BLaER1 (cell line): ENCODE data around the gene WIPF1.
A peak's percentile ranks its signal among the peaks of the same experiment; 100 is the strongest.

ENCODE experiments used
- H3K27ac ChIP-seq: shearing (Covaris generic); formaldehyde crosslinking; 2 replicates; pipeline ENCODE4 v1.8.1; 2022
- H3K27me3 ChIP-seq: shearing (Covaris generic); formaldehyde crosslinking; 2 replicates; pipeline ENCODE4 v1.8.1; 2022
- H3K36me3 ChIP-seq: shearing (Covaris generic); formaldehyde crosslinking; 2 replicates; pipeline ENCODE4 v1.8.1; 2022
- H3K4me1 ChIP-seq: shearing (Covaris generic); formaldehyde crosslinking; 2 replicates; pipeline ENCODE4 v1.8.1; 2022
- H3K4me2 ChIP-seq: shearing (Covaris generic); formaldehyde crosslinking; 2 replicates; pipeline ENCODE4 v1.8.1; 2022
- H3K4me3 ChIP-seq: shearing (Covaris generic); formaldehyde crosslinking; 2 replicates; pipeline ENCODE4 v1.8.1; 2022
- H3K9ac ChIP-seq: shearing (Covaris generic); formaldehyde crosslinking; 2 replicates; pipeline ENCODE4 v1.8.1; 2022
- H3K9me3 ChIP-seq: shearing (Covaris generic); formaldehyde crosslinking; 2 replicates; pipeline ENCODE4 v1.8.1; 2022
- H4K20me1 ChIP-seq: shearing (Covaris generic); formaldehyde crosslinking; 2 replicates; pipeline ENCODE4 v1.8.1; 2022
- Cebpa-rat ChIP-seq: shearing (Covaris generic); IDR thresholded peaks from 2 replicates; pipeline ENCODE4 v1.8.1; 2022

WIPF1 gene

GRCh38 chr2:174633623-174633930, 36.0 kb upstream of the WIPF1 start:
- H4K20me1 ChIP-seq = no peaks in the 10 kb centered on the region
- peak overlapping the region; percentile 62 for H3K4me3 ChIP-seq
- H3K9me3 ChIP-seq = no peaks in the 10 kb centered on the region
- H3K9ac ChIP-seq = peak overlapping the region; percentile 73
- no peaks in the 10 kb centered on the region for H3K27me3 ChIP-seq
- TF ChIP-seq Cebpa-rat = no peak
- H3K4me1 ChIP-seq = peaks cover 44% of the 10 kb centered on the region
- peaks cover 20% of the 10 kb centered on the region for H3K36me3 ChIP-seq
- peak overlapping the region; percentile 72 for H3K27ac ChIP-seq
- peak overlapping the region; percentile 80 for H3K4me2 ChIP-seq

DNA sequence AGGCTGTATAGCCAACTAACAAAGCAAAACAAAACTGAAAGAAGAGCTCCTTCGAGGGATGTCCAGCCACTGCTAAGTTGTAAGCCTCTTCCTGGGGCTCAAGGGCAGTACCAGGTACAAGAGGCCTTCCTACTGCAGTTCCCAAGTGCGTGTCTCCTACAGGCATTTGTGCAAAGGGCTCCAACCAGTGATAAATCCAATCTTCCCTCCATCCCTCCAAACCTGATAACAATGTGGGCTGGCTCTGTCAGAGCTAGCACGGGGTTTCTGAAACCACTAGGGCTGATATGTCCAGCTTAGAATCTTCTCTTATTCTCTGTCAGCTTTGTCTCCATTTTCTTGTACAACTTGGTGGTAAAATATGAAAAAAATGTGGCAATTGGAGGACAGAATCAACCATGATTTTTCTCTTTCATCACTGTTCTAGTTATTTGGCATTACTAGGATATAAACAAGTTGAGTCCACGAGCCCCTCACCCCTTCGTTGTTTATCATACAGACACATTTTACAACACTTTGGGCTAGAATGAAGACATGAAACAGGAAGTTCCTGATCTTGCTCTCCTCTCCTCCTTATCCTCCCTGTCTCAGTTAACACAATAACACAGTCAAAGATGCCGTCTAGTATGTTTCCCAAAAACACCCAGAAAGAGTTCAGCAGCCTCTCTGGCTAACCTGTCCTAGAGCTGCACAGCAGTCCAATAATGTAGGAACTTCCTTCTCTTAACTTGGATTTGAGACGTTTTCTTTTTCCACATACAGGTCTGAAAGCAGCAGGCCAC, 35.4 kb upstream of the WIPF1 start:
- TF ChIP-seq Cebpa-rat = no peak
- Histone ChIP-seq H4K20me1 (no peaks in the 10 kb centered on the region), H3K4me3 (peak overlapping the region; percentile 62), H3K27me3 (no peaks in the 10 kb centered on the region), H3K9me3 (no peaks in the 10 kb centered on the region), H3K4me2 (peak overlapping the region; percentile 80), H3K9ac (peak overlapping the region; percentile 73), H3K27ac (peak overlapping the region; percentile 72), H3K4me1 (peaks cover 44% of the 10 kb centered on the region), H3K36me3 (peaks cover 25% of the 10 kb centered on the region)

- H3K4me2 ChIP-seq = no peak overlapping the region
- no peaks in the 10 kb centered on the region for H3K27me3 ChIP-seq
- H3K4me3 ChIP-seq = no peak overlapping the region
- H3K9ac ChIP-seq = no peak overlapping the region
- no peak overlapping the region for H3K27ac ChIP-seq
- peaks cover 27% of the 10 kb centered on the region for H3K36me3 ChIP-seq
- TF ChIP-seq Cebpa-rat = no peak
- H3K4me1 ChIP-seq = peaks cover 44% of the 10 kb centered on the region
- H3K9me3 ChIP-seq = no peaks in the 10 kb centered on the region
- no peaks in the 10 kb centered on the region for H4K20me1 ChIP-seq
These were observed 33.7 kb upstream of the WIPF1 start for GRCh38 chr2:174631009-174631981.

DNA sequence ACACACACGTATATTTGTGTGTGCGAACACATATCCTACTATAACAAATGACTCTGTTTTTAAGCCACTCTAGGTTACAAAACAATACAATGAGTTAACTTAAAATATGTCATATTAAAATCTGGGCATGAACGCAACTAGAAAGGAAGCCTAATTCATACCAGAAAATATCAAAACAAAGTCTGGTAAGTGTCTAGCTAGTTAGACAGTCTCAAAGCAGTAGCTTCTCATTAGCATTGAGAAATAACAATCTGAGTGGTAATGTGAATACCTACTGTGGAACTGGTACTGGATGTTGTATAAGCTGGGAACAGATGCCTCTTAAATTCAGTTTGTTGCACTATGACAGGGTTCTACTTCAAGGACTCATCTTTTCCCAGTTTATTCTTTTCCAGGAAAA, 32.5 kb upstream of the WIPF1 start:
- no peak for TF ChIP-seq Cebpa-rat
- Histone ChIP-seq H3K27ac (no peak overlapping the region), H3K4me1 (peaks cover 40% of the 10 kb centered on the region), H3K4me3 (no peak overlapping the region), H3K36me3 (peaks cover 27% of the 10 kb centered on the region), H3K4me2 (no peak overlapping the region), H3K27me3 (no peaks in the 10 kb centered on the region), H4K20me1 (no peaks in the 10 kb centered on the region), H3K9ac (no peak overlapping the region), H3K9me3 (no peaks in the 10 kb centered on the region)

GRCh38 chr2:174629506-174629905, 31.9 kb upstream of the WIPF1 start:
- Histone ChIP-seq H3K27ac (no peak overlapping the region), H4K20me1 (no peaks in the 10 kb centered on the region), H3K36me3 (peaks cover 33% of the 10 kb centered on the region), H3K9me3 (no peaks in the 10 kb centered on the region), H3K4me3 (no peak overlapping the region), H3K27me3 (no peaks in the 10 kb centered on the region), H3K4me2 (no peak overlapping the region), H3K4me1 (peaks cover 40% of the 10 kb centered on the region), H3K9ac (no peak overlapping the region)
- no peak for TF ChIP-seq Cebpa-rat

DNA sequence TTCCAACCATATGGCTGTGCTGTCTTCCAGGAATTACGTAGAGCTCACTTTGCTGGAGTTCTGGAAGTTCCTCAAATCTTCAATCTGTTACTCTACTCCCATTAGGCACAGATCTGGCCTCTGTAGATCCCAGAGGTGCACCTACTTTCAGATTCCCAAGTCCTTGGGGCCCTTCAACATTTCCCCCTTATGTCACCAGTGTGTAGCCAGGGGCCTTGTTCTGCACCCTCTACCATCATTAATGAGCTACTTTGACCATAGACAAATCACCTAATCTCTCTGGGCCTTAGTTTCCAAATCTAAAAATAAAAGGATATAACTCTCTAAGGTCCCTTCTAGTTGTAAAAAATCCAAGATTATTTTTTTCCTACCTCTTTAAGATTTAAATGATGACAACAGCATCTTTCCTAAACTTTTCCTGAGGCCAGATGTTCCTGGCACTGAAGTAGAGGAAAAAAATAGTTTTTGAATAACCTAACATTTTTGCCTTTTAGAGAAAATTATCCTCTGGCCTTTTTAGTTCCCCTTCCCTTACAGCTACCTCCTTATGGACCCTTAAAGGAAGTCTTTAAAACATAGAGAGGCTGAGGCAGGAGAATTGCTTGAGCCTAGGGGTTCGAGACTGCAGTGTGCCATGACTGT, 31.0 kb upstream of the WIPF1 start:
- TF ChIP-seq Cebpa-rat = no peak
- Histone ChIP-seq H3K4me1 (peaks cover 40% of the 10 kb centered on the region), H3K9me3 (no peaks in the 10 kb centered on the region), H4K20me1 (no peaks in the 10 kb centered on the region), H3K36me3 (peaks cover 33% of the 10 kb centered on the region), H3K27ac (no peak overlapping the region), H3K27me3 (no peaks in the 10 kb centered on the region), H3K9ac (no peak overlapping the region), H3K4me2 (no peak overlapping the region), H3K4me3 (no peak overlapping the region)

GRCh38 chr2:174627216-174627615, 29.6 kb upstream of the WIPF1 start:
- TF ChIP-seq Cebpa-rat = no peak
- Histone ChIP-seq H3K27me3 (no peaks in the 10 kb centered on the region), H3K36me3 (peaks cover 36% of the 10 kb centered on the region)

DNA sequence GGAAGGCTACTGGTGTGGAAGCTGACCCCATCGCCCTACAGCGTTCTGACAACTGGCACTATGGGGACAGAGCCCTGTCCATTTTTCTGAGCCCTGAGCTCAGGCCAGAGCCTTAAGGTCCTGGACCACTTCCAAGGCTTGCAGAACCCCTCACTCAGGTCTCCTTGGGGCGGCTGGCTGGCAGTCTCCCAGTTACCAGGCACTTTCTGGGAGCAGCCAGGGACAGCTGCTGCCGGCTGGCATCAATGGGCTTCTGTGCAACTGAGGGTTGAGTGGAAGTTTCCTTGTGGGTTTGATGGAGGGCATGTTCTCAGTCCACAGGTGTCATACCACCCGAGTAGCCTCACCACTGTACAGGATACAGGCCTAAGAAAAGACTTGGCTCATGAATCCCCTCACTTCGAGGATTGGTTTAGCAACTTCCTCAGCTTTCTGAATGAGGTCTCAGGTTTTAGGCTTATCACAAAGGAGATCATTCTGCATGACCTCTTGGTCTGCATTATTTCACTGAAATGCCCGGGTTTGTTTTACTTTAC, 27.4 kb upstream of the WIPF1 start:
- Histone ChIP-seq H3K36me3 (peaks cover 31% of the 10 kb centered on the region), H4K20me1 (no peaks in the 10 kb centered on the region), H3K9ac (no peak overlapping the region), H3K27me3 (no peaks in the 10 kb centered on the region), H3K4me2 (peak overlapping the region; percentile 70), H3K27ac (no peak overlapping the region), H3K9me3 (no peaks in the 10 kb centered on the region), H3K4me3 (no peak overlapping the region), H3K4me1 (peaks cover 25% of the 10 kb centered on the region)
- TF ChIP-seq Cebpa-rat = no peak

More at GRCh38 chr2:174627216-174627615, 29.6 kb upstream of the WIPF1 start:
- H3K9ac ChIP-seq = no peak overlapping the region
- no peak overlapping the region for H3K4me3 ChIP-seq
- no peaks in the 10 kb centered on the region for H3K9me3 ChIP-seq
- H3K27ac ChIP-seq = no peak overlapping the region
- H3K4me1 ChIP-seq = peaks cover 30% of the 10 kb centered on the region
- H4K20me1 ChIP-seq = no peaks in the 10 kb centered on the region
- no peak overlapping the region for H3K4me2 ChIP-seq

GRCh38 chr2:174623690-174624089, 26.1 kb upstream of the WIPF1 start:
- H3K36me3 ChIP-seq = peaks cover 23% of the 10 kb centered on the region
- H3K9ac ChIP-seq = no peak overlapping the region
- H3K4me2 ChIP-seq = 0 out of 2 replicates have a peak overlapping the region, but pooled peaks have one; percentile 70

More at GRCh38 chr2:174623690-174624089, 26.1 kb upstream of the WIPF1 start:
- Histone ChIP-seq H3K9me3 (no peaks in the 10 kb centered on the region), H3K27ac (no peak overlapping the region), H3K4me1 (peaks cover 25% of the 10 kb centered on the region), H4K20me1 (no peaks in the 10 kb centered on the region), H3K27me3 (no peaks in the 10 kb centered on the region), H3K4me3 (no peak overlapping the region)
- TF ChIP-seq Cebpa-rat = no peak
